Measurements from ENCODE around the gene ZNF512B. TPM values are rescaled to one million over a fixed set of nuclear protein-coding genes. Genes with fewer than 3 reads are reported as not detected.

The ZNF512B gene
- total RNA-seq, 1 donor, result 14.5 TPM

DNA sequence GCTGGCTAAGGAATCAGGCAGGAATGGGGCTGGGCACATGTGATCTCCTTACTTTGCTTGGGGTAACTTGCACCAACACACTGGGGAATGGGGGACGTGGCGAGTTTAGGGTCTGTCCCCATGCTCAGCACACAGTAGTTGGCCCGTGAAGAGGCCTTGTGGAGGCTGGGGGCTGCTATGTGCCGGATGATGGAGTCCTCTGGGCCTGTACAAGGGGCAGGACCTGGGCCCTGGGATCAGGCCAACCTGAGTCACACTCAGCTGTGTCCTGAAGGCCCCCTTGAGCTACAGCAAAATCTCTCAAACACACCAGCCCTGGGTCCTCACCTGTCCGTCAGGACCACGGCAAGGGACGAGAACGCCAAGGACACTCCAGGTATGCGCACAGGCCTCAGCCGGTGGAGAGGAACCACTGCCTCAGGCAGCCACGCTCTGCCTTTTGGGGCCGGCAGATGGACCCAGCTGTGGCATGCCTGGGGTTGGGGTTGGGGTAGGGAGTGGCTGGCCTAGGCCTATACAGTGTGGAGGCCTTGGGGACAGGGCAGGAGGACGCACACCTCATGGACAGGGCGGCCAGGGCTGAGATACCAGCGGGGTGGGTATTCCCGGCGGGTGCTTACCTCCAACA is 24.6 kb downstream of the ZNF512B start:
- Histone ChIP-seq H3K4me1 (ENCODE audit: insufficient read depth, low read length) (peaks cover 9% of the 10 kb centered on the region), H3K4me3 (ENCODE audit: insufficient read depth, low read length) (no peak overlapping the region), H3K36me3 (ENCODE audit: insufficient read depth, low read length) (peaks cover 17% of the 10 kb centered on the region), H3K27me3 (ENCODE audit: insufficient read depth, low read length) (no peaks in the 10 kb centered on the region), H4K20me1 (ENCODE audit: insufficient read depth, low read length) (peaks cover 76% of the 10 kb centered on the region), H3K4me2 (ENCODE audit: insufficient read depth, low read length) (no peak overlapping the region), H3K27ac (ENCODE audit: low read depth, low read length) (no peak overlapping the region), H3K79me2 (ENCODE audit: insufficient read depth, low read length) (peaks cover 60% of the 10 kb centered on the region), H3K9me3 (ENCODE audit: low read depth, low read length) (no peaks in the 10 kb centered on the region), H2AFZ (ENCODE audit: low read length) (no peak overlapping the region)
- TF ChIP-seq, protein P1, sequence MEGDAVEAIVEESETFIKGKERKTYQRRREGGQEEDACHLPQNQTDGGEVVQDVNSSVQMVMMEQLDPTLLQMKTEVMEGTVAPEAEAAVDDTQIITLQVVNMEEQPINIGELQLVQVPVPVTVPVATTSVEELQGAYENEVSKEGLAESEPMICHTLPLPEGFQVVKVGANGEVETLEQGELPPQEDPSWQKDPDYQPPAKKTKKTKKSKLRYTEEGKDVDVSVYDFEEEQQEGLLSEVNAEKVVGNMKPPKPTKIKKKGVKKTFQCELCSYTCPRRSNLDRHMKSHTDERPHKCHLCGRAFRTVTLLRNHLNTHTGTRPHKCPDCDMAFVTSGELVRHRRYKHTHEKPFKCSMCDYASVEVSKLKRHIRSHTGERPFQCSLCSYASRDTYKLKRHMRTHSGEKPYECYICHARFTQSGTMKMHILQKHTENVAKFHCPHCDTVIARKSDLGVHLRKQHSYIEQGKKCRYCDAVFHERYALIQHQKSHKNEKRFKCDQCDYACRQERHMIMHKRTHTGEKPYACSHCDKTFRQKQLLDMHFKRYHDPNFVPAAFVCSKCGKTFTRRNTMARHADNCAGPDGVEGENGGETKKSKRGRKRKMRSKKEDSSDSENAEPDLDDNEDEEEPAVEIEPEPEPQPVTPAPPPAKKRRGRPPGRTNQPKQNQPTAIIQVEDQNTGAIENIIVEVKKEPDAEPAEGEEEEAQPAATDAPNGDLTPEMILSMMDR (IDR thresholded peaks at IDR 0.05; ENCODE audit: extremely low read depth, low read depth, low read length), result no peak
- DNase-seq (ENCODE audit: insufficient read length, low spot score, missing footprints), result no peak

DNA sequence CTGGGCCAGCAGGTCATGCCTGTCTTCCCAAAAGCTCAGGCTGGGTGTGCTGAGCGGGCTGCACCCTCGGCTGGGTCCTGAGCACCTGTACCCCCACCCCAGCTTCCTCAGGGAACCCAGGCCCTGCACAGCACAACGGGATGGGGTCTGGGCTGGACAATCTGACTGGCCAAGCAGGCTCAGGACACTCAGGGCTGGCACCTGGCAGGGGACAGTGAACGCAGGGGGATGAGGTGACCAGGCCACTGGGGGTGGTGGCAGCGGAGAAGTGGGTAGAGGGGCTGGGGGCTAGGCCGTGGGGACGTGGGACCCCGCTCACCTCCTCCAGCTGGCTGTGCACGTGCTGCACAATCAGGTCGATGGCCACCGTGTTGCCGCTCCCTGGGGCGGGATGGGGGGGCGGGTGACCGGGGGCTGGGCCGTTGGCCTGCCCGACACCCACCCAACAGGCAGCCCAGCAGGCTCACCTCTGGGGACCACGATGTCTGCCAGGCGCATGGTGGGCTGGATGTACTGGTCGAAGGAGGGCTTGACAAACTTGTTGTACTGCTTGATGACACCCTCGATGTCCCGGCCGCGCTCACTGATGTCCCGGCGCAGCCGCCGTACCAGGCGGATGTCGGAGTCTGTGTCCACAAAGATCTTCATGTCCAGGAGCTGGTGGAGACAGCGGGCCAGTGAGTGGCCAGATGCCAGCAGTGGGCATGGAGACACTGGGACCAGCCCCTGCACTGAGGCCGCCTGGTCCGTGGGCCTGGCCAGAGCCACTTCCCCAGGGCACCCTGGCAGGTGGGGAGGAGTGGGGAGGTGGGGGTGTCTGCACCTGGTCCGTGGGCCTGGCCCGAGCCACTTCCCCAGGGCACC is 25.4 kb downstream of the ZNF512B start:
- no peak overlapping the region for H2AFZ ChIP-seq (ENCODE audit: low read length)
- no peaks in the 10 kb centered on the region for H3K9me3 ChIP-seq (ENCODE audit: low read depth, low read length)
- H3K36me3 ChIP-seq (ENCODE audit: insufficient read depth, low read length), result peaks cover 20% of the 10 kb centered on the region
- peaks cover 8% of the 10 kb centered on the region for H3K4me1 ChIP-seq (ENCODE audit: insufficient read depth, low read length)
- H3K79me2 ChIP-seq (ENCODE audit: insufficient read depth, low read length), result peaks cover 53% of the 10 kb centered on the region
- H3K4me2 ChIP-seq (ENCODE audit: insufficient read depth, low read length), result no peak overlapping the region
- peaks cover 70% of the 10 kb centered on the region for H4K20me1 ChIP-seq (ENCODE audit: insufficient read depth, low read length)
- no peak for DNase-seq (ENCODE audit: insufficient read length, low spot score, missing footprints)
- TF ChIP-seq, protein P1 (IDR thresholded peaks at IDR 0.05; ENCODE audit: extremely low read depth, low read depth, low read length), result no peak
- H3K4me3 ChIP-seq (ENCODE audit: insufficient read depth, low read length), result no peak overlapping the region
- no peaks in the 10 kb centered on the region for H3K27me3 ChIP-seq (ENCODE audit: insufficient read depth, low read length)
- H3K27ac ChIP-seq (ENCODE audit: low read depth, low read length), result no peak overlapping the region

DNA sequence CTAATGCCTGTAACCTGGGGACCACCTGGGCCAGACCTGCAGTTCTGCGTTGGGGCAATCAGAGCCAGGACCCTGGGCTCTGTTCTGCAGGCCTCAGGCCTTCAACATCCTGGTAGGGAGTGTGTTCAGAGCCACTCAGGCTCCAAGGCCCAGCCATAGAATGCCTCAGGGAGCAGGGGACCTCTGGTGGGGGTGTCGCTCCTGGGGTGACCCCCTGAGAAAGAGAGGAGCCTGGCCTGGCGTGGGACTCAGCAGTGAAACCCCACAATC is 26.0 kb downstream of the ZNF512B start:
- no peak overlapping the region for H3K4me3 ChIP-seq (ENCODE audit: insufficient read depth, low read length)
- H3K27me3 ChIP-seq (ENCODE audit: insufficient read depth, low read length), result no peaks in the 10 kb centered on the region
- H3K9me3 ChIP-seq (ENCODE audit: low read depth, low read length), result no peaks in the 10 kb centered on the region
- H2AFZ ChIP-seq (ENCODE audit: low read length), result no peak overlapping the region
- TF ChIP-seq, protein P1 (IDR thresholded peaks at IDR 0.05; ENCODE audit: extremely low read depth, low read depth, low read length), result no peak
- no peak overlapping the region for H3K27ac ChIP-seq (ENCODE audit: low read depth, low read length)
- peaks cover 3% of the 10 kb centered on the region for H3K4me1 ChIP-seq (ENCODE audit: insufficient read depth, low read length)
- peaks cover 20% of the 10 kb centered on the region for H3K36me3 ChIP-seq (ENCODE audit: insufficient read depth, low read length)
- DNase-seq (ENCODE audit: insufficient read length, low spot score, missing footprints), result no peak
- H3K79me2 ChIP-seq (ENCODE audit: insufficient read depth, low read length), result peaks cover 50% of the 10 kb centered on the region
- no peak overlapping the region for H3K4me2 ChIP-seq (ENCODE audit: insufficient read depth, low read length)
- H4K20me1 ChIP-seq (ENCODE audit: insufficient read depth, low read length), result peaks cover 70% of the 10 kb centered on the region
